GM18867 (cell line): ENCODE data around the gene FRY.

Source experiments
- ATAC-seq: cut with Tn5 transposase; IDR thresholded peaks from one replicate; pipeline ENCODE4 v1.9.1; 2021; ENCODE audit warnings: mild to moderate bottlenecking, moderate library complexity; ENCODE audit not compliant: unreplicated experiment

The FRY gene

GRCh38 chr13:32126278-32126677 lies 94.7 kb downstream of the FRY start:
- ATAC-seq = no peak

GRCh38 chr13:32126756-32127155 lies 95.2 kb downstream of the FRY start:
- no peak for ATAC-seq

GRCh38 chr13:32127691-32128090 lies 96.1 kb downstream of the FRY start:
- ATAC-seq = no peak

- ATAC-seq = no peak
These were observed 102.9 kb downstream of the FRY start for GRCh38 chr13:32134241-32135055.

GRCh38 chr13:32135056-32135390 lies 103.4 kb downstream of the FRY start:
- ATAC-seq = no peak

GRCh38 chr13:32135655-32136054 lies 104.1 kb downstream of the FRY start:
- no peak for ATAC-seq

GRCh38 chr13:32136061-32136460 lies 104.5 kb downstream of the FRY start:
- ATAC-seq = no peak

GRCh38 chr13:32136716-32137115 lies 105.1 kb downstream of the FRY start:
- no peak for ATAC-seq

GRCh38 chr13:32139251-32139650 lies 107.7 kb downstream of the FRY start:
- no peak for ATAC-seq

GRCh38 chr13:32140109-32140508 lies 108.5 kb downstream of the FRY start:
- ATAC-seq = no peak

- ATAC-seq = no peak
These were observed 109.9 kb downstream of the FRY start for GRCh38 chr13:32141462-32141861.

- ATAC-seq = no peak
These were observed 110.5 kb downstream of the FRY start for GRCh38 chr13:32142115-32142514.

GRCh38 chr13:32142956-32143375 lies 111.4 kb downstream of the FRY start:
- ATAC-seq = no peak

- ATAC-seq = no peak
These were observed 115.6 kb downstream of the FRY start for GRCh38 chr13:32147193-32147592.

GRCh38 chr13:32147976-32148375 lies 116.4 kb downstream of the FRY start:
- no peak for ATAC-seq

- ATAC-seq = no peak
These were observed 118.7 kb downstream of the FRY start for GRCh38 chr13:32150239-32150638.

GRCh38 chr13:32150794-32151193 lies 119.2 kb downstream of the FRY start:
- no peak for ATAC-seq

- no peak for ATAC-seq
These were observed 119.7 kb downstream of the FRY start for GRCh38 chr13:32151240-32151639.

- no peak for ATAC-seq
These were observed 121.5 kb downstream of the FRY start for GRCh38 chr13:32153056-32153455.

- no peak for ATAC-seq
These were observed 127.7 kb downstream of the FRY start for GRCh38 chr13:32159137-32159869.

- ATAC-seq = no peak
These were observed 130.9 kb downstream of the FRY start for GRCh38 chr13:32162395-32163005.
